ENCODE data around the gene TXLNA.

DNA sequence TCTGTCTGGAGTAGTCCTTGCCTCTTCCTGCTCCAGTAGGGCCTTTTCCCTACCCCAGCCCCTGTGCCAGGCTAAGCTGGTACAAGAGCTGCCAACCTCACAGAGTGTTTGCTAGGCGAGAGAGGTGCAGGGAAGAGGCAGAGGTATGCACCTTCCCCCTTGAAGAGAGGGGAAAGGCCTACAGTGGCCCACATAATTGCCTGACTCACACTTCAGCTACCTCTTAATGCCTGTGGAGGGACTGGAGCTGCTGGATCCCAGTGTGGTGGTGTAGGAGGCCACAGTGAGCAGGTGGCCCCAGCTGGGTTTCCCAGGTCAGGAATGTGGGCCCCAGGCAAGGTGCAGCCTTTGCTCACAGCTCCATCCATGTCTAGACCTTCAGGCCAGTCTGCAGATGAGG lies 17.6 kb downstream of the TXLNA start:
- TF ChIP-seq CTCF (IDR thresholded peaks at IDR 0.05) = no peak
- TF ChIP-seq POLR2A (IDR thresholded peaks at IDR 0.05) = no peak
- TF ChIP-seq EP300 (IDR thresholded peaks at IDR 0.05) = no peak

All from ovary (tissue), 3 donors.